CD14-positive monocyte (primary cell): Measurements from ENCODE around the gene GLTP. TPM values are rescaled to one million over a fixed set of nuclear protein-coding genes. Genes with fewer than 3 reads are reported as not detected.

Source experiments
- DNase-seq, 3 donors: peaks; one replicate each; pipeline ENCODE4 v3.0.0-alpha.2; 2011 to 2022
- H2AFZ ChIP-seq: 2 replicates; pipeline ENCODE4 v1.6.0; 2012; ENCODE audit warnings: mild to moderate bottlenecking, low read depth, low read length, inconsistent platforms; ENCODE audit not compliant: insufficient read depth, poor library complexity, severe bottlenecking
- H3K27ac ChIP-seq, 2 donors: 1 replicate in 1 of 2; 2 replicates in 1 of 2; pipeline ENCODE4 v1.5.1; 2012 to 2013; ENCODE audit warnings: low read length in 2 of 2, control low read depth in 1 of 2, inconsistent platforms in 1 of 2, low read depth in 1 of 2, mild to moderate bottlenecking in 1 of 2
- H3K27me3 ChIP-seq, 2 donors: one replicate each; pipeline versions ENCODE4 v1.6.0 to v1.6.1; 2011 to 2013; ENCODE audit warnings: low read length in 2 of 2; ENCODE audit not compliant: control insufficient read depth in 2 of 2, insufficient read depth in 2 of 2
- H3K36me3 ChIP-seq, 2 donors: replicated peaks in 1 of 2; 1 replicate in 1 of 2; 2 replicates in 1 of 2; pipeline versions ENCODE4 v1.5.1 to v1.6.1; 2012 to 2013; ENCODE audit warnings: low read length in 2 of 2, control low read depth in 1 of 2, inconsistent platforms in 1 of 2, mild to moderate bottlenecking in 1 of 2; ENCODE audit not compliant: insufficient read depth in 2 of 2, control insufficient read depth in 1 of 2
- H3K4me1 ChIP-seq, 2 donors: 1 replicate in 1 of 2; 2 replicates in 1 of 2; pipeline versions ENCODE4 v1.5.1 to v1.6.1; 2012 to 2013; ENCODE audit warnings: low read length in 2 of 2, control low read depth in 1 of 2, inconsistent platforms in 1 of 2, mild to moderate bottlenecking in 1 of 2, moderate library complexity in 1 of 2; ENCODE audit not compliant: insufficient read depth in 2 of 2, control insufficient read depth in 1 of 2
- H3K4me2 ChIP-seq: replicated peaks from 2 replicates; pipeline ENCODE3; 2012; ENCODE audit warnings: low read length, moderate library complexity, mild to moderate bottlenecking; ENCODE audit not compliant: poor library complexity, severe bottlenecking; ENCODE audit errors: extremely low read depth
- H3K4me3 ChIP-seq, 3 experiments: fragments of 200-600 bp in 1 of 3; sonication (generic) in 1 of 3; replicated peaks in 1 of 3; 1 replicate in 2 of 3; 2 replicates in 1 of 3; pipeline ENCODE4 v1.5.1; 2011 to 2013; ENCODE audit warnings: low read length in 3 of 3, mild to moderate bottlenecking in 3 of 3, control low read depth in 2 of 3, low read depth in 2 of 3, inconsistent platforms in 1 of 3, moderate library complexity in 1 of 3
- H3K79me2 ChIP-seq: 2 replicates; pipeline ENCODE4 v1.6.0; 2012; ENCODE audit warnings: mild to moderate bottlenecking, control low read depth, inconsistent platforms, low read length, moderate library complexity; ENCODE audit not compliant: insufficient read depth
- H3K9ac ChIP-seq: 2 replicates; pipeline ENCODE4 v1.6.0; 2017; ENCODE audit warnings: low read length, mild to moderate bottlenecking; ENCODE audit not compliant: insufficient read depth, poor library complexity, severe bottlenecking
- H3K9me3 ChIP-seq, 2 donors: replicated peaks in 1 of 2; 1 replicate in 1 of 2; 2 replicates in 1 of 2; pipeline versions ENCODE4 v1.5.1 to v1.6.1; 2012 to 2013; ENCODE audit warnings: low read length in 2 of 2, control low read depth in 1 of 2; ENCODE audit not compliant: control insufficient read depth in 1 of 2, insufficient read depth in 1 of 2
- H4K20me1 ChIP-seq: 2 replicates; pipeline ENCODE4 v1.6.0; 2012; ENCODE audit warnings: mild to moderate bottlenecking, low read length, control low read depth, moderate library complexity; ENCODE audit not compliant: insufficient read depth
- H3K27ac Mint-ChIP-seq, 7 donors: one replicate each; pipeline ENCODE4 v1.8.0; 2020; ENCODE audit warnings: mild to moderate bottlenecking in 7 of 7, mixed read lengths in 7 of 7, moderate library complexity in 6 of 7, inconsistent platforms in 2 of 7
- H3K27me3 Mint-ChIP-seq, 3 donors: one replicate each; pipeline ENCODE4 v1.8.0; 2021 to 2022; ENCODE audit warnings: low read depth in 3 of 3, mild to moderate bottlenecking in 3 of 3, mixed read lengths in 3 of 3, moderate library complexity in 3 of 3, inconsistent platforms in 1 of 3
- H3K36me3 Mint-ChIP-seq, 2 donors: one replicate each; pipeline ENCODE4 v1.8.0; 2020; ENCODE audit warnings: mixed read lengths in 2 of 2, inconsistent platforms in 1 of 2, mild to moderate bottlenecking in 1 of 2
- H3K4me1 Mint-ChIP-seq: one replicate; pipeline ENCODE4 v1.8.0; 2020; ENCODE audit warnings: mild to moderate bottlenecking, mixed read lengths
- H3K4me3 Mint-ChIP-seq, 2 donors: one replicate each; pipeline ENCODE4 v1.8.0; 2020; ENCODE audit warnings: mild to moderate bottlenecking in 2 of 2, mixed read lengths in 2 of 2, moderate library complexity in 1 of 2
- H3K9me3 Mint-ChIP-seq, 7 donors: one replicate each; pipeline ENCODE4 v1.8.0; 2020 to 2022; ENCODE audit warnings: mixed read lengths in 7 of 7, mild to moderate bottlenecking in 6 of 7, moderate library complexity in 6 of 7, inconsistent platforms in 2 of 7
- WGBS: methylation state at CpG from one replicate; pipeline ENCODE4 v1.1.5; 2013; ENCODE audit warnings: missing lambda C conversion rate; ENCODE audit not compliant: insufficient coverage; 5-methylcytosine and 5-hydroxymethylcytosine counted together
- intact Hi-C, 2 donors: fragments of 100-400 bp; cut with micrococcal nuclease; formaldehyde crosslinking; loops; one replicate each; pipeline versions ENCODE4 v1.15.0 to v1.15.1; 2023
- polyA plus RNA-seq, 3 donors: library from polyadenylated mRNA; depleted of rRNA in 1 of 3; unstranded in 2 of 3; stranded (reverse) in 1 of 3; fragments of 300-500 nt in 2 of 3; fragments of >200 nt in 1 of 3; fragmentation: Illumina TruSeq in 2 of 3; gene quantifications; 1 replicate in 2 of 3; 2 replicates in 1 of 3; pipeline ENCODE4 v1.2.3, GENCODE V29; 2012 to 2021
- small RNA-seq: library from RNA; depleted of rRNA; stranded (forward); fragments of <200 nt; gene quantifications from one replicate; pipeline ENCODE3, GENCODE V24; 2012; ENCODE audit warnings: low read depth; ENCODE audit not compliant: insufficient read length
- TF ChIP-seq, protein P1 (sequence below): fragments of 200-600 bp; IDR thresholded peaks from one replicate; pipeline ENCODE4 v1.8.0; 2022; ENCODE audit warnings: antibody characterized with exemption, mild to moderate bottlenecking

The GLTP gene
- polyA plus RNA-seq, 3 donors = 46.2 to 65.9 (median 51.7) TPM

GRCh38 chr12:109803678-109804077 lies 76.7 kb downstream of the GLTP start:
- Mint-ChIP-seq H3K4me3 (no peak overlapping the region), H3K36me3 (peaks cover 0 to under 1% of the 10 kb centered on the region in 2 donors), H3K27ac (no peak overlapping the region), H3K27me3 (peaks cover 0 to 3% (median 3%) of the 10 kb centered on the region in 3 donors), H3K9me3 (peaks cover 0 to 6% (median 4%) of the 10 kb centered on the region in 7 donors), H3K4me1 (peaks cover 7% of the 10 kb centered on the region)
- Histone ChIP-seq H4K20me1 (no peaks in the 10 kb centered on the region), H3K27ac (no peak overlapping the region), H3K4me2 (no peak overlapping the region), H3K36me3 (no peaks in the 10 kb centered on the region), H3K9ac (no peak overlapping the region), H3K4me1 (peaks cover 6 to 7% of the 10 kb centered on the region in 2 donors), H3K79me2 (no peaks in the 10 kb centered on the region), H2AFZ (no peak overlapping the region), H3K4me3 (no peak overlapping the region), H3K9me3 (peaks cover 0 to 6% of the 10 kb centered on the region in 2 donors), H3K27me3 (no peaks in the 10 kb centered on the region)
- no CpG with 5 or more reads among the region's 3 CpGs for WGBS
- TF ChIP-seq, protein P1, sequence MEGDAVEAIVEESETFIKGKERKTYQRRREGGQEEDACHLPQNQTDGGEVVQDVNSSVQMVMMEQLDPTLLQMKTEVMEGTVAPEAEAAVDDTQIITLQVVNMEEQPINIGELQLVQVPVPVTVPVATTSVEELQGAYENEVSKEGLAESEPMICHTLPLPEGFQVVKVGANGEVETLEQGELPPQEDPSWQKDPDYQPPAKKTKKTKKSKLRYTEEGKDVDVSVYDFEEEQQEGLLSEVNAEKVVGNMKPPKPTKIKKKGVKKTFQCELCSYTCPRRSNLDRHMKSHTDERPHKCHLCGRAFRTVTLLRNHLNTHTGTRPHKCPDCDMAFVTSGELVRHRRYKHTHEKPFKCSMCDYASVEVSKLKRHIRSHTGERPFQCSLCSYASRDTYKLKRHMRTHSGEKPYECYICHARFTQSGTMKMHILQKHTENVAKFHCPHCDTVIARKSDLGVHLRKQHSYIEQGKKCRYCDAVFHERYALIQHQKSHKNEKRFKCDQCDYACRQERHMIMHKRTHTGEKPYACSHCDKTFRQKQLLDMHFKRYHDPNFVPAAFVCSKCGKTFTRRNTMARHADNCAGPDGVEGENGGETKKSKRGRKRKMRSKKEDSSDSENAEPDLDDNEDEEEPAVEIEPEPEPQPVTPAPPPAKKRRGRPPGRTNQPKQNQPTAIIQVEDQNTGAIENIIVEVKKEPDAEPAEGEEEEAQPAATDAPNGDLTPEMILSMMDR = no peak
- no peak for DNase-seq
- intact Hi-C loops = loop anchor here (2.0 to 10.0 kb wide), 3 partner anchors 41 to 81 kb away; partner anchors contain the start of gene GLTP (in 2 of the 2)

DNA sequence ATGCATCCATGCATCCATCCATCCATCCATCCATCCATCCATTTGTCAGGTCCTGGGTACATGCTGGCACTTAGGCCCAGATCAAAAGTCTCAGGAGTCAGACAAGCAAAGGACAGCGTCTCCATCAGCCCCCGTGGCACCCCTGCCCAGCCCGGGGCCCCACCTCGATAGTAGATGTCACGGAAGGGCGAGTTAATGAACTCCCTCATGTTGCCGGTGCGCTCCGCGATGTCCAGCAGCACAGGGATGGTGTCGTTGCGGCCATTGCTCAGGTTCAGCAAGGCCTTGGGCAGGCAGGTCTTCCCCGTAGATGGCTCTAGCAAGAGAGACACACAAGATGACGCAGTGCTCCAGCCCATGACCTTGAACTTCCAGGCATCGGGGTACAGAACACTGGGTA lies 77.5 kb downstream of the GLTP start:
- intact Hi-C loops = loop anchor here in 1 of 2 donors (10.0 kb wide), 1 partner anchor 82 kb away; the partner anchor contains the start of gene GLTP
- H3K27ac Mint-ChIP-seq = peak overlapping the region in 2 of 7 donors; percentile 35 to 66
- no peaks in the 10 kb centered on the region for H3K36me3 ChIP-seq
- DNase-seq = no peak
- over 99% methylated on average over 14 of the region's 15 CpGs for WGBS
- H3K27ac ChIP-seq = no peak overlapping the region
- H3K4me1 ChIP-seq = peaks cover 12 to 16% of the 10 kb centered on the region in 2 donors
- no peak overlapping the region for H2AFZ ChIP-seq
- H3K27me3 ChIP-seq = no peaks in the 10 kb centered on the region
- H3K4me3 ChIP-seq = no peak overlapping the region
- no peak overlapping the region for H3K4me2 ChIP-seq
- no peaks in the 10 kb centered on the region for H4K20me1 ChIP-seq
- H3K79me2 ChIP-seq = no peaks in the 10 kb centered on the region
- no peak overlapping the region for H3K9ac ChIP-seq
- peaks cover 12% of the 10 kb centered on the region for H3K4me1 Mint-ChIP-seq
- peaks cover 0 to 4% (median 3%) of the 10 kb centered on the region in 3 donors for H3K27me3 Mint-ChIP-seq
- H3K9me3 ChIP-seq = peaks cover 0 to 6% of the 10 kb centered on the region in 2 donors
- TF ChIP-seq, protein P1 = no peak
- H3K4me3 Mint-ChIP-seq = no peak overlapping the region
- peaks cover 0 to 2% of the 10 kb centered on the region in 2 donors for H3K36me3 Mint-ChIP-seq
- H3K9me3 Mint-ChIP-seq = peaks cover 0 to 7% (median 4%) of the 10 kb centered on the region in 7 donors

Small RNA genes lying within 50 kb of the gene (small RNA-seq; reads per million reads assigned to genes)
- gene MIR4497 = not detected
- gene RN7SL441P = not detected

Other genes starting within 250 kb of the GLTP start
- gene FAM222A, start 166.7 kb downstream of the GLTP start, polyA plus RNA-seq = under 1 TPM in 1 of 3 donors, not detected in 2; 0.09 TPM
- 1 to 10 TPM in 2 of 3 donors, under 1 TPM in 1; 0.64 to 3.1 (median 2.0) TPM for gene TRPV4, start 47.1 kb downstream of the GLTP start, polyA plus RNA-seq
- gene TCHP, start 19.7 kb upstream of the GLTP start, polyA plus RNA-seq = 10 to 100 TPM in 1 of 3 donors, 1 to 10 TPM in 2; 2.6 to 24.5 (median 7.3) TPM
- 100 to 1,000 TPM in 1 of 3 donors, 10 to 100 TPM in 2; 75.8 to 139 (median 98.8) TPM for gene GIT2, start 115.8 kb upstream of the GLTP start, polyA plus RNA-seq
- gene ANKRD13A, start 118.9 kb upstream of the GLTP start, polyA plus RNA-seq = 10 to 100 TPM; 42.8 to 89.3 (median 46.8) TPM
- gene C12orf76, start 168.0 kb upstream of the GLTP start, polyA plus RNA-seq = 10 to 100 TPM in 2 of 3 donors, 1 to 10 TPM in 1; 9.3 to 19.4 (median 10.6) TPM
- under 1 TPM; 0.39 to 0.97 (median 0.47) TPM for gene IFT81, start 243.8 kb upstream of the GLTP start, polyA plus RNA-seq